HEK293T (cell line): ENCODE data around the gene NECTIN1.

ENCODE experiments used
- CTCF ChIA-PET: fragments of 350-600 bp; formaldehyde crosslinking; extraction: SDS; loops from one replicate; lab custom pipeline; 2021; ENCODE audit warnings: antibody characterized with exemption, inconsistent platforms; lab: Yijun Ruan, JAX
- POLR2A ChIA-PET: fragments of 350-600 bp; formaldehyde crosslinking; extraction: SDS; loops from one replicate; lab custom pipeline; 2020; ENCODE audit warnings: antibody characterized with exemption, inconsistent platforms; lab: Yijun Ruan, JAX
- DNase-seq: peaks from one replicate; pipeline ENCODE4 v3.0.0; 2012; ENCODE audit warnings: mixed read lengths; ENCODE audit errors: extremely low spot score
- ARNT ChIP-seq: fragments of 450-650 bp; IDR thresholded peaks from 2 replicates; pipeline ENCODE4 v1.6.1; 2017; ENCODE audit warnings: mild to moderate bottlenecking
- BHLHE40 ChIP-seq: fragments of 450-650 bp; IDR thresholded peaks from 2 replicates; pipeline ENCODE4 v1.6.1; 2016; ENCODE audit warnings: mild to moderate bottlenecking, moderate library complexity, borderline replicate concordance
- CTBP1 ChIP-seq: fragments of 450-650 bp; IDR thresholded peaks from 2 replicates; pipeline ENCODE4 v1.6.1; 2016; ENCODE audit warnings: borderline replicate concordance
- ELF4 ChIP-seq: fragments of 450-650 bp; IDR thresholded peaks from 2 replicates; pipeline ENCODE4 v1.6.1; 2017; ENCODE audit warnings: antibody characterized with exemption
- FOXA1 ChIP-seq: fragments of 450-650 bp; IDR thresholded peaks from 2 replicates; pipeline ENCODE4 v1.6.1; 2016; ENCODE audit warnings: mild to moderate bottlenecking
- FOXK2 ChIP-seq: fragments of 450-650 bp; IDR thresholded peaks from 2 replicates; pipeline ENCODE4 v1.6.1; 2016; ENCODE audit warnings: mild to moderate bottlenecking
- FOXM1 ChIP-seq: fragments of 450-650 bp; IDR thresholded peaks from 2 replicates; pipeline ENCODE4 v1.6.1; 2017; ENCODE audit warnings: mild to moderate bottlenecking, borderline replicate concordance
- HDGF ChIP-seq: fragments of 450-650 bp; IDR thresholded peaks from 2 replicates; pipeline ENCODE4 v1.6.1; 2017; ENCODE audit warnings: antibody characterized with exemption, borderline replicate concordance
- L3MBTL2 ChIP-seq: fragments of 450-650 bp; conservative IDR thresholded peaks from 2 replicates; pipeline ENCODE4 v1.6.1; 2016; ENCODE audit warnings: mild to moderate bottlenecking
- LEF1 ChIP-seq: fragments of 450-650 bp; IDR thresholded peaks from 2 replicates; pipeline ENCODE4 v1.6.1; 2017; ENCODE audit warnings: mild to moderate bottlenecking, borderline replicate concordance
- NFRKB ChIP-seq: fragments of 450-650 bp; IDR thresholded peaks from 2 replicates; pipeline ENCODE4 v1.6.1; 2016; ENCODE audit warnings: mild to moderate bottlenecking, moderate library complexity
- SP1 ChIP-seq: fragments of 450-650 bp; IDR thresholded peaks from 2 replicates; pipeline ENCODE4 v1.6.1; 2017
- SUZ12 ChIP-seq: fragments of 450-650 bp; IDR thresholded peaks from 2 replicates; pipeline ENCODE4 v1.6.1; 2016; ENCODE audit warnings: mild to moderate bottlenecking
- TARDBP ChIP-seq: fragments of 450-650 bp; IDR thresholded peaks from 2 replicates; pipeline ENCODE4 v1.6.1; 2016
- ZNF384 ChIP-seq: fragments of 450-650 bp; IDR thresholded peaks from 2 replicates; pipeline ENCODE4 v1.6.1; 2016
- TF ChIP-seq, protein P1 (sequence below): fragments of 450-650 bp; IDR thresholded peaks from 2 replicates; pipeline ENCODE4 v1.6.1; 2016

Gene NECTIN1

GRCh38 chr11:119666463-119667131 is 62.4 kb downstream of the NECTIN1 start:
- TF ChIP-seq NFRKB, result no peak
- no peak for TF ChIP-seq CTBP1
- TF ChIP-seq FOXK2, result no peak
- TF ChIP-seq ZNF384, result no peak
- TF ChIP-seq HDGF, result no peak
- ChIA-PET CTCF (no interaction called here), POLR2A (no interaction called here)
- DNase-seq, result peak; percentile 81

DNA sequence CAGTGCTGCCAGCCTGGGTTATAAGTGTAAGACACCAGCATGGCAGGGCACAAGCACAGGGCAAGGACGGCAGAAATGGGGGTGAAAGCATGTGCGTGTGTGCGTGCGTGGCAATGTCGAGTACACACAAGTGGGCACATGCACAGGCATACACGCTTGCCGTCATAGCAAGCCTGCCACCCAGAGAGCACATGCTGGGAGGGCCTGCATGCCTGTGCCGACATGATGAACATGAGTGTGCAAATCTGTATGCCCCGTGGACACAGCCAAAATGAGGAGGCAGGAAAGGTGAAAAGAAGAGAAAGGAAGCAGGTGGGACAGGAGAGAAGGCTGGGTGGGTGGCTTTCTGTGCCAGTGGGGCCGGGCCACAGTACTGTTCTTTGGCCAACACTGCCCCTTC is 62.9 kb downstream of the NECTIN1 start:
- CTCF ChIA-PET, result no interaction called here
- no peak for TF ChIP-seq TARDBP
- TF ChIP-seq, protein P1, sequence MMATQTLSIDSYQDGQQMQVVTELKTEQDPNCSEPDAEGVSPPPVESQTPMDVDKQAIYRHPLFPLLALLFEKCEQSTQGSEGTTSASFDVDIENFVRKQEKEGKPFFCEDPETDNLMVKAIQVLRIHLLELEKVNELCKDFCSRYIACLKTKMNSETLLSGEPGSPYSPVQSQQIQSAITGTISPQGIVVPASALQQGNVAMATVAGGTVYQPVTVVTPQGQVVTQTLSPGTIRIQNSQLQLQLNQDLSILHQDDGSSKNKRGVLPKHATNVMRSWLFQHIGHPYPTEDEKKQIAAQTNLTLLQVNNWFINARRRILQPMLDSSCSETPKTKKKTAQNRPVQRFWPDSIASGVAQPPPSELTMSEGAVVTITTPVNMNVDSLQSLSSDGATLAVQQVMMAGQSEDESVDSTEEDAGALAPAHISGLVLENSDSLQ, result no peak
- POLR2A ChIA-PET, result no interaction called here
- no peak for DNase-seq

- no peak for DNase-seq
- no peak for TF ChIP-seq ZNF384
- no peak for TF ChIP-seq ARNT
- TF ChIP-seq, protein P1, result no peak
- no peak for TF ChIP-seq SUZ12
- TF ChIP-seq FOXA1, result no peak
- TF ChIP-seq FOXM1, result no peak
- TF ChIP-seq FOXK2, result no peak
- no peak for TF ChIP-seq CTBP1
- ChIA-PET CTCF (no interaction called here), POLR2A (no interaction called here)
Observed at GRCh38 chr11:119664701-119665420, 64.1 kb downstream of the NECTIN1 start.

GRCh38 chr11:119664063-119664572 is 64.9 kb downstream of the NECTIN1 start:
- ChIA-PET CTCF (no interaction called here), POLR2A (no interaction called here)
- no peak for TF ChIP-seq TARDBP
- no peak for TF ChIP-seq FOXA1
- no peak for TF ChIP-seq CTBP1
- TF ChIP-seq ZNF384, result no peak
- TF ChIP-seq HDGF, result no peak
- TF ChIP-seq, protein P1, result no peak
- TF ChIP-seq SUZ12, result no peak
- TF ChIP-seq L3MBTL2, result no peak
- TF ChIP-seq ELF4, result no peak
- TF ChIP-seq BHLHE40, result no peak
- TF ChIP-seq FOXM1, result no peak
- TF ChIP-seq LEF1, result no peak
- no peak for TF ChIP-seq NFRKB
- TF ChIP-seq SP1, result no peak
- no peak for TF ChIP-seq ARNT
- TF ChIP-seq FOXK2, result no peak
- DNase-seq, result no peak

- ChIA-PET CTCF (interaction anchor here (0.5 kb wide), 1 partner anchor 339 kb away, joined by 3 read pairs; no protein-coding TSS in a partner anchor), POLR2A (no interaction called here)
- DNase-seq, result no peak
- no peak for TF ChIP-seq BHLHE40
- TF ChIP-seq, protein P1, result no peak
- TF ChIP-seq ZNF384, result no peak
- no peak for TF ChIP-seq ELF4
Observed at GRCh38 chr11:119663279-119663678, 65.7 kb downstream of the NECTIN1 start.

GRCh38 chr11:119661226-119661625 is 67.8 kb downstream of the NECTIN1 start:
- no peak for DNase-seq
- TF ChIP-seq HDGF (no peak), ELF4 (no peak), BHLHE40 (no peak), NFRKB (no peak), LEF1 (no peak), L3MBTL2 (no peak), CTBP1 (no peak), FOXA1 (no peak), FOXM1 (no peak), ZNF384 (no peak), SP1 (no peak), ARNT (no peak), TARDBP (no peak)
- ChIA-PET POLR2A (no interaction called here), CTCF (no interaction called here)
